IMR-90 (cell line): ENCODE data around the gene GRM8. TPM values are rescaled to one million over a fixed set of nuclear protein-coding genes. Genes with fewer than 3 reads are reported as not detected.

ENCODE experiments used
- ATAC-seq: fragments of 200-7000 bp; cut with Tn5 transposase; 2 replicates; pipeline ENCODE4 v1.9.1; 2020; ENCODE audit warnings: low read depth, mild to moderate bottlenecking, moderate library complexity
- BruUV-seq: library from RNA; stranded (reverse); fragments of 400-500 nt; replicated peaks from 2 replicates; lab custom pipeline; 2021; lab: Mats Ljungman, UMichigan
- CTCF ChIA-PET: fragments of 300-600 bp; formaldehyde crosslinking; extraction: SDS; loops from one replicate; lab custom pipeline; 2021; ENCODE audit warnings: antibody characterized with exemption; lab: Yijun Ruan, JAX
- POLR2A ChIA-PET: fragments of 300-600 bp; sonication (Branson Sonifier 250); formaldehyde crosslinking; loops from one replicate; lab custom pipeline; 2022; ENCODE audit warnings: antibody characterized with exemption; ENCODE audit not compliant: unreplicated experiment; lab: Charles Lee
- DNase-seq: peaks from one replicate; pipeline ENCODE4 v3.0.0; 2013
- H2AFZ ChIP-seq: replicated peaks from 2 replicates; pipeline ENCODE3; 2013; ENCODE audit warnings: low read length, mild to moderate bottlenecking; ENCODE audit not compliant: poor library complexity
- H2AK5ac ChIP-seq: 2 replicates; pipeline ENCODE4 v1.6.1; 2013; ENCODE audit warnings: low read depth, low read length, inconsistent platforms
- H2AK9ac ChIP-seq: replicated peaks from 2 replicates; pipeline ENCODE3; 2013; ENCODE audit warnings: mild to moderate bottlenecking, low read depth, low read length, moderate library complexity; ENCODE audit not compliant: poor library complexity
- H2BK120ac ChIP-seq: 2 replicates; pipeline ENCODE4 v1.6.1; 2013; ENCODE audit warnings: low read depth, low read length, inconsistent platforms
- H2BK15ac ChIP-seq: 3 replicates; pipeline ENCODE4 v1.6.1; 2013; ENCODE audit warnings: low read depth, low read length, inconsistent platforms
- H2BK20ac ChIP-seq: 2 replicates; pipeline ENCODE4 v1.6.1; 2013; ENCODE audit warnings: low read depth, mild to moderate bottlenecking, inconsistent platforms, low read length, moderate library complexity
- H2BK5ac ChIP-seq: 2 replicates; pipeline ENCODE4 v1.6.1; 2013; ENCODE audit warnings: mild to moderate bottlenecking, low read depth, low read length, inconsistent platforms; ENCODE audit not compliant: poor library complexity, severe bottlenecking
- H3K14ac ChIP-seq: replicated peaks from 2 replicates; pipeline ENCODE4 v1.6.1; 2013; ENCODE audit warnings: low read depth, low read length, inconsistent platforms
- H3K18ac ChIP-seq: 2 replicates; pipeline ENCODE4 v1.6.1; 2013; ENCODE audit warnings: low read depth, low read length, control low read depth
- H3K23ac ChIP-seq: 2 replicates; pipeline ENCODE4 v1.6.1; 2013; ENCODE audit warnings: low read depth, low read length, inconsistent platforms
- H3K27ac ChIP-seq: 2 replicates; pipeline ENCODE4 v1.5.1; 2013; ENCODE audit warnings: mild to moderate bottlenecking, control low read depth, low read length; ENCODE audit not compliant: insufficient read depth
- H3K27me3 ChIP-seq: 2 replicates; pipeline ENCODE4 v1.6.1; 2013; ENCODE audit warnings: low read length; ENCODE audit not compliant: control insufficient read depth, insufficient read depth
- H3K36me3 ChIP-seq: 2 replicates; pipeline ENCODE4 v1.6.1; 2013; ENCODE audit warnings: low read length, mixed read lengths; ENCODE audit not compliant: control insufficient read depth, insufficient read depth
- H3K4ac ChIP-seq: 2 replicates; pipeline ENCODE4 v1.6.1; 2013; ENCODE audit warnings: low read depth, low read length, inconsistent platforms
- H3K4me1 ChIP-seq: 2 replicates; pipeline ENCODE4 v1.6.1; 2013; ENCODE audit warnings: low read length, mixed read lengths; ENCODE audit not compliant: control insufficient read depth, insufficient read depth
- H3K4me2 ChIP-seq: 2 replicates; pipeline ENCODE4 v1.6.1; 2013; ENCODE audit warnings: low read depth, mild to moderate bottlenecking, control low read depth, low read length, moderate library complexity
- H3K4me3 ChIP-seq: 2 replicates; pipeline ENCODE4 v1.5.1; 2013; ENCODE audit warnings: low read depth, mild to moderate bottlenecking, control low read depth, low read length, moderate library complexity; ENCODE audit not compliant: insufficient read depth
- H3K56ac ChIP-seq: 2 replicates; pipeline ENCODE4 v1.6.1; 2013; ENCODE audit warnings: low read length, inconsistent platforms; ENCODE audit not compliant: insufficient read depth; ENCODE audit errors: extremely low read depth
- H3K79me1 ChIP-seq, 2 experiments: 2 replicates each; pipeline ENCODE4 v1.6.1; 2013; ENCODE audit warnings: low read length in 2 of 2, inconsistent platforms in 1 of 2, low read depth in 1 of 2
- H3K9ac ChIP-seq: 2 replicates; pipeline ENCODE4 v1.6.1; 2013; ENCODE audit warnings: low read depth, low read length, control low read depth
- H3K9me1 ChIP-seq: 2 replicates; pipeline ENCODE4 v1.6.1; 2013; ENCODE audit warnings: low read length, inconsistent platforms; ENCODE audit not compliant: insufficient read depth
- H3K9me3 ChIP-seq: 2 replicates; pipeline ENCODE4 v1.6.1; 2013; ENCODE audit warnings: low read length; ENCODE audit not compliant: control insufficient read depth, insufficient read depth
- H4K20me1 ChIP-seq: 2 replicates; pipeline ENCODE4 v1.6.1; 2013; ENCODE audit warnings: low read length, inconsistent platforms; ENCODE audit not compliant: insufficient read depth
- H4K5ac ChIP-seq: 2 replicates; pipeline ENCODE4 v1.6.1; 2013; ENCODE audit warnings: mild to moderate bottlenecking, low read depth, low read length, control low read depth
- H4K8ac ChIP-seq, 2 experiments: 2 replicates each; pipeline ENCODE4 v1.6.1; 2013; ENCODE audit warnings: low read depth in 2 of 2, low read length in 2 of 2, control low read depth in 1 of 2, inconsistent platforms in 1 of 2
- H4K91ac ChIP-seq: 2 replicates; pipeline ENCODE4 v1.6.1; 2013; ENCODE audit warnings: low read depth, low read length, inconsistent platforms; ENCODE audit not compliant: insufficient read depth
- RCOR1 ChIP-seq: IDR thresholded peaks from 2 replicates; pipeline ENCODE4 v1.6.1; 2012; ENCODE audit warnings: mild to moderate bottlenecking, low read length, improper control_type of control experiment; ENCODE audit not compliant: insufficient replicate concordance
- WGBS, 2 experiments: methylation state at CpG; one replicate each; pipeline versions ENCODE4 v1.1.5 to v1.1.7; 2013; ENCODE audit warnings: missing lambda C conversion rate in 2 of 2; ENCODE audit not compliant: insufficient read length in 1 of 2; ENCODE audit errors: extremely low coverage in 2 of 2; 5-methylcytosine and 5-hydroxymethylcytosine counted together
- dilution Hi-C: fragments of 300-500 bp; cut with HindIII; formaldehyde crosslinking; loops from one replicate; pipeline ENCODE4 v1.14.3; 2018; ENCODE audit warnings: low sequenced_read_pairs; ENCODE audit not compliant: unreplicated experiment
- in situ Hi-C: fragments of 300-500 bp; cut with MboI; formaldehyde crosslinking; loops from 3 replicates; pipeline ENCODE4 v1.14.3; 2019; ENCODE audit warnings: low sequenced_read_pairs, inconsistent platforms, mixed read lengths
- intact Hi-C: fragments of 100-400 bp; cut with micrococcal nuclease; formaldehyde crosslinking; loops from 2 replicates; pipeline ENCODE4 v1.10.0; 2022
- polyA plus RNA-seq, 3 experiments: library from polyadenylated mRNA; depleted of rRNA; stranded (reverse); fragments of >200 nt; gene quantifications; 2 replicates each; pipeline ENCODE4 v1.2.3, GENCODE V29; 2012; ENCODE audit warnings: low replicate concordance in 1 of 3
- total RNA-seq: library from RNA; depleted of rRNA; stranded (reverse); fragments of >200 nt; gene quantifications from 2 replicates; pipeline ENCODE4 v1.2.3, GENCODE V29; 2012

GRM8 gene
- total and polyA plus RNA-seq, 2 of the 4 experiments (the other 2 are of a cell fraction), result not detected

- no peak overlapping the region for H2BK15ac ChIP-seq
- WGBS, 2 experiments, result 17% methylated on average over 1 of the region's 3 CpGs; no CpG with 5 or more reads in 1 of the 2 experiments
- ChIA-PET CTCF (no interaction called here), POLR2A (no interaction called here)
- H4K5ac ChIP-seq, result no peak overlapping the region
- BruUV-seq, result no TSS peak
- H3K9ac ChIP-seq, result no peak overlapping the region
- no peak overlapping the region for H4K91ac ChIP-seq
- H3K79me1 ChIP-seq, result no peaks in the 10 kb centered on the region
- no peak overlapping the region for H3K27ac ChIP-seq
- H3K36me3 ChIP-seq, result no peaks in the 10 kb centered on the region
- no peak overlapping the region for H2AK5ac ChIP-seq
- ATAC-seq, result no peak
- no peaks in the 10 kb centered on the region for H3K27me3 ChIP-seq
- dilution Hi-C loops, result no loop called here
- no peak overlapping the region for H3K18ac ChIP-seq
- peaks cover 7% of the 10 kb centered on the region for H3K9me3 ChIP-seq
- no peak overlapping the region for H4K8ac ChIP-seq
- intact Hi-C loops, result no loop called here
- H2BK5ac ChIP-seq, result no peak overlapping the region
- H2BK120ac ChIP-seq, result no peak overlapping the region
- no peak overlapping the region for H3K4me3 ChIP-seq
- H3K56ac ChIP-seq, result no peak overlapping the region
- no peak for DNase-seq
- no peak overlapping the region for H3K23ac ChIP-seq
- H2BK20ac ChIP-seq, result no peak overlapping the region
- in situ Hi-C loops, result no loop called here
- no peak overlapping the region for H3K4me2 ChIP-seq
- no peak for TF ChIP-seq RCOR1
- H3K4me1 ChIP-seq, result no peaks in the 10 kb centered on the region
- no peak overlapping the region for H3K14ac ChIP-seq
- H2AK9ac ChIP-seq, result no peak overlapping the region
- H4K20me1 ChIP-seq, result no peaks in the 10 kb centered on the region
- H3K4ac ChIP-seq, result no peak overlapping the region
- no peaks in the 10 kb centered on the region for H3K9me1 ChIP-seq
- no peak overlapping the region for H2AFZ ChIP-seq
Measured at GRCh38 chr7:127154101-127154500, 98.6 kb downstream of the GRM8 start.
